ENCODE measurements around the gene SMCO3. TPM values are rescaled to one million over a fixed set of nuclear protein-coding genes. Genes with fewer than 3 reads are reported as not detected.

SMCO3 gene
- total and polyA plus RNA-seq, 2 of the 13 experiments (the other 11 are each of a cell fraction or from before 2014, with no cell fraction given): 0.29 to 0.42 TPM

- in situ Hi-C loops (cut with HindIII; ENCODE audit: extremely low pct_ligation_motif_present, low pct_unique_long_range_greater_than_20kb) (no loop called here), intact Hi-C loops (cut with micrococcal nuclease; ENCODE audit: unreplicated experiment) (no loop called here)
- ChIA-PET POLR2A (interaction anchor here (3.3 kb wide), 1 partner anchor 12 kb away, joined by 26 read pairs; a partner anchor contains a TSS), CTCF (ENCODE audit: low intra/inter-chr PET ratio, low total read pairs) (no interaction called here)
- no peak overlapping the region for H3K27ac ChIP-seq (ENCODE audit: extremely low read length, insufficient read depth, low read length)
- TF ChIP-seq SCMH1 (CRISPR knock-in tag; IDR thresholded peaks at IDR 0.05; ENCODE audit: borderline replicate concordance) (no peak), ARNT2 (CRISPR knock-in tag; IDR thresholded peaks at IDR 0.05; ENCODE audit: low read depth) (no peak), TAF15 (IDR thresholded peaks at IDR 0.05; ENCODE audit: low read depth, low read length, poor library complexity, severe bottlenecking) (no peak)
- no peak overlapping the region for H2AFZ ChIP-seq (ENCODE audit: low read length)
- H4K20me1 ChIP-seq (ENCODE audit: insufficient read depth, low read length): no peaks in the 10 kb centered on the region
- no peaks in the 10 kb centered on the region; a peak in 1 of 5 replicates for H3K27me3 ChIP-seq (ENCODE audit: control insufficient read depth in 1 of 2, insufficient read depth in 2 of 2, low read length in 2 of 2)
- no peak overlapping the region for H3K9ac ChIP-seq (ENCODE audit: insufficient read depth, low read depth, low read length)
- ATAC-seq (no peak), FAIRE-seq (no peak), DNase-seq (ENCODE audit: low spot score) (no peak)
- H3K4me1 ChIP-seq (ENCODE audit: insufficient read depth, low read length): peaks cover 18% of the 10 kb centered on the region
- no peak overlapping the region for H3K4me2 ChIP-seq (ENCODE audit: low read depth, low read length)
- no TSS peak for BruUV-seq (replicated peaks)
- no peaks in the 10 kb centered on the region for H3K79me2 ChIP-seq (ENCODE audit: insufficient read depth, low read length)
- H3K36me3 ChIP-seq (replicated peaks in 1 of 2; ENCODE audit: control insufficient read depth in 1 of 2, insufficient read depth in 2 of 2, low read length in 2 of 2): peaks cover 2 to 10% of the 10 kb centered on the region in 2 experiments; a peak in 3 of 5 replicates
- no peak overlapping the region for H3K4me3 ChIP-seq (replicated peaks in 1 of 3; ENCODE audit: insufficient read depth in 1 of 3, low read depth in 2 of 3, low read length in 3 of 3)
- no peaks in the 10 kb centered on the region for H3K9me3 ChIP-seq (ENCODE audit: low read length)
Observed at GRCh38 chr12:14782756-14783155, 31.2 kb downstream of the SMCO3 start.

- H4K20me1 ChIP-seq (ENCODE audit: insufficient read depth, low read length): no peaks in the 10 kb centered on the region
- H3K27ac ChIP-seq (ENCODE audit: extremely low read length, insufficient read depth, low read length): no peak overlapping the region
- no peaks in the 10 kb centered on the region for H3K79me2 ChIP-seq (ENCODE audit: insufficient read depth, low read length)
- no peak overlapping the region for H3K9ac ChIP-seq (ENCODE audit: insufficient read depth, low read depth, low read length)
- no peaks in the 10 kb centered on the region for H3K9me3 ChIP-seq (ENCODE audit: low read length)
- H3K36me3 ChIP-seq (replicated peaks in 1 of 2; ENCODE audit: control insufficient read depth in 1 of 2, insufficient read depth in 2 of 2, low read length in 2 of 2): peaks cover 0 to 4% of the 10 kb centered on the region in 2 experiments; a peak in 1 of 5 replicates
- H2AFZ ChIP-seq (ENCODE audit: low read length): no peak overlapping the region
- peaks cover 30% of the 10 kb centered on the region for H3K4me1 ChIP-seq (ENCODE audit: insufficient read depth, low read length)
- no peaks in the 10 kb centered on the region; a peak in 1 of 5 replicates for H3K27me3 ChIP-seq (ENCODE audit: control insufficient read depth in 1 of 2, insufficient read depth in 2 of 2, low read length in 2 of 2)
- 64% methylated on average over 2 of the region's 2 CpGs for WGBS (ENCODE audit: low lambda C conversion rate)
- POLR2A ChIA-PET: interaction anchor here (0.8 to 3.3 kb wide), 2 partner anchors 9 to 11 kb away, joined by 3 to 26 read pairs; a partner anchor contains a TSS
- no TSS peak for BruUV-seq (replicated peaks)
- DNase-seq (ENCODE audit: low spot score) (no peak), ATAC-seq (no peak), FAIRE-seq (no peak)
- no peak overlapping the region for H3K4me3 ChIP-seq (replicated peaks in 1 of 3; ENCODE audit: insufficient read depth in 1 of 3, low read depth in 2 of 3, low read length in 3 of 3)
- intact Hi-C loops (cut with micrococcal nuclease; ENCODE audit: unreplicated experiment): no loop called here
- H3K4me2 ChIP-seq (ENCODE audit: low read depth, low read length): no peak overlapping the region
- in situ Hi-C loops (cut with HindIII; ENCODE audit: extremely low pct_ligation_motif_present, low pct_unique_long_range_greater_than_20kb): no loop called here
- CTCF ChIA-PET (ENCODE audit: low intra/inter-chr PET ratio, low total read pairs): no interaction called here
- TF ChIP-seq IKZF5 (CRISPR knock-in tag; IDR thresholded peaks at IDR 0.05) (no peak), ASH2L (IDR thresholded peaks at IDR 0.05; ENCODE audit: insufficient read length, low read depth, low read length) (no peak), GMEB2 (CRISPR knock-in tag; IDR thresholded peaks at IDR 0.05; ENCODE audit: low read depth) (no peak), ARID4A (CRISPR knock-in tag; IDR thresholded peaks at IDR 0.05; ENCODE audit: borderline replicate concordance) (no peak), MXD4 (CRISPR knock-in tag; IDR thresholded peaks at IDR 0.05) (no peak), CAMTA2 (CRISPR knock-in tag; IDR thresholded peaks at IDR 0.05; ENCODE audit: borderline replicate concordance) (no peak), ZNF546 (CRISPR knock-in tag; conservative IDR thresholded peaks at IDR 0.05) (no peak), TEAD2 (CRISPR knock-in tag; IDR thresholded peaks at IDR 0.05) (no peak)
Observed at GRCh38 chr12:14781563-14781962, 32.4 kb downstream of the SMCO3 start.
